ENCODE data around the gene LSAMP.
"Not testable (repeated sequence)": the region's sequence is repeated elsewhere in the genome, so short reads cannot be mapped to it uniquely, and the experiment has no call there.

LSAMP gene

GRCh38 chr3:115779011-115779410 lies 666.3 kb downstream of the LSAMP start:
- no peak overlapping the region for H3K4me3 ChIP-seq (ENCODE audit: low read length)
- H3K36me3 ChIP-seq (ENCODE audit: insufficient read depth, low read length): no peaks in the 10 kb centered on the region
- no peaks in the 10 kb centered on the region for H3K9me3 ChIP-seq (ENCODE audit: low read length)
- H3K27me3 ChIP-seq (ENCODE audit: insufficient read depth, low read length): no peaks in the 10 kb centered on the region
- peaks cover 3% of the 10 kb centered on the region for H3K4me1 ChIP-seq (ENCODE audit: insufficient read depth, low read length)
- H2AFZ ChIP-seq (ENCODE audit: low read depth, low read length): no peak overlapping the region

- H3K4me3 ChIP-seq (ENCODE audit: low read length): no peak overlapping the region
- H3K9me3 ChIP-seq (ENCODE audit: low read length): no peaks in the 10 kb centered on the region
- H3K4me1 ChIP-seq (ENCODE audit: insufficient read depth, low read length): no peaks in the 10 kb centered on the region
- H2AFZ ChIP-seq (ENCODE audit: low read depth, low read length): no peak overlapping the region
- H3K27me3 ChIP-seq (ENCODE audit: insufficient read depth, low read length): no peaks in the 10 kb centered on the region
- no peaks in the 10 kb centered on the region for H3K36me3 ChIP-seq (ENCODE audit: insufficient read depth, low read length)
These were observed 672.3 kb downstream of the LSAMP start for GRCh38 chr3:115772951-115773350.

GRCh38 chr3:115768661-115769060 lies 676.6 kb downstream of the LSAMP start:
- no peak overlapping the region for H3K4me3 ChIP-seq (ENCODE audit: low read length)
- no peak overlapping the region for H2AFZ ChIP-seq (ENCODE audit: low read depth, low read length)
- H3K4me1 ChIP-seq (ENCODE audit: insufficient read depth, low read length): peaks cover 21% of the 10 kb centered on the region
- H3K36me3 ChIP-seq (ENCODE audit: insufficient read depth, low read length): no peaks in the 10 kb centered on the region
- H3K27me3 ChIP-seq (ENCODE audit: insufficient read depth, low read length): no peaks in the 10 kb centered on the region
- no peaks in the 10 kb centered on the region for H3K9me3 ChIP-seq (ENCODE audit: low read length)

- H3K27me3 ChIP-seq (ENCODE audit: insufficient read depth, low read length): no peaks in the 10 kb centered on the region
- peak overlapping the region; percentile 37 for H2AFZ ChIP-seq (ENCODE audit: low read depth, low read length)
- peaks cover 21% of the 10 kb centered on the region for H3K4me1 ChIP-seq (ENCODE audit: insufficient read depth, low read length)
- no peak overlapping the region for H3K4me3 ChIP-seq (ENCODE audit: low read length)
- no peaks in the 10 kb centered on the region for H3K36me3 ChIP-seq (ENCODE audit: insufficient read depth, low read length)
- H3K9me3 ChIP-seq (ENCODE audit: low read length): no peaks in the 10 kb centered on the region
These were observed 678.5 kb downstream of the LSAMP start for GRCh38 chr3:115766587-115767482.

GRCh38 chr3:115761927-115762305 lies 683.4 kb downstream of the LSAMP start:
- Histone ChIP-seq H3K36me3 (ENCODE audit: insufficient read depth, low read length) (no peaks in the 10 kb centered on the region), H3K27me3 (ENCODE audit: insufficient read depth, low read length) (no peaks in the 10 kb centered on the region), H2AFZ (ENCODE audit: low read depth, low read length) (no peak overlapping the region), H3K9me3 (ENCODE audit: low read length) (no peaks in the 10 kb centered on the region), H3K4me3 (ENCODE audit: low read length) (no peak overlapping the region), H3K4me1 (ENCODE audit: insufficient read depth, low read length) (peaks cover 12% of the 10 kb centered on the region)

GRCh38 chr3:115760716-115761115 lies 684.6 kb downstream of the LSAMP start:
- Histone ChIP-seq H3K4me1 (ENCODE audit: insufficient read depth, low read length) (peaks cover under 1% of the 10 kb centered on the region), H3K4me3 (ENCODE audit: low read length) (no peak overlapping the region), H3K36me3 (ENCODE audit: insufficient read depth, low read length) (no peaks in the 10 kb centered on the region), H3K27me3 (ENCODE audit: insufficient read depth, low read length) (no peaks in the 10 kb centered on the region), H2AFZ (ENCODE audit: low read depth, low read length) (no peak overlapping the region), H3K9me3 (ENCODE audit: low read length) (no peaks in the 10 kb centered on the region)

- Histone ChIP-seq H3K4me3 (ENCODE audit: low read length) (no peak overlapping the region), H3K4me1 (ENCODE audit: insufficient read depth, low read length) (no peaks in the 10 kb centered on the region), H3K9me3 (ENCODE audit: low read length) (no peaks in the 10 kb centered on the region), H2AFZ (ENCODE audit: low read depth, low read length) (no peak overlapping the region), H3K27me3 (ENCODE audit: insufficient read depth, low read length) (no peaks in the 10 kb centered on the region), H3K36me3 (ENCODE audit: insufficient read depth, low read length) (no peaks in the 10 kb centered on the region)
These were observed 687.1 kb downstream of the LSAMP start for GRCh38 chr3:115758076-115758763.

- not testable (repeated sequence) for H3K9me3 ChIP-seq (ENCODE audit: low read length); H3K4me1 ChIP-seq (ENCODE audit: insufficient read depth, low read length); H3K4me3 ChIP-seq (ENCODE audit: low read length); H2AFZ ChIP-seq (ENCODE audit: low read depth, low read length); H3K27me3 ChIP-seq (ENCODE audit: insufficient read depth, low read length); H3K36me3 ChIP-seq (ENCODE audit: insufficient read depth, low read length)
These were observed 692.3 kb downstream of the LSAMP start for GRCh38 chr3:115752978-115753377.
